ENCODE results near the gene GRIK3. TPM values are rescaled to one million over a fixed set of nuclear protein-coding genes. Genes with fewer than 3 reads are reported as not detected.

GRIK3 gene
- total and polyA plus RNA-seq, 2 of the 8 experiments (the other 6 are each of a cell fraction or from before 2014, with no cell fraction given) = 2.1 to 3.4 TPM

- peaks cover 7 to 13% of the 10 kb centered on the region in 2 experiments for H3K9me3 ChIP-seq (ENCODE audit: insufficient read depth in 2 of 2, low read depth in 1 of 2, low read length in 1 of 2)
- no peak overlapping the region for H2BK120ac ChIP-seq (replicated peaks; ENCODE audit: low read depth, low read length)
- no peak overlapping the region for H3K27ac ChIP-seq (ENCODE audit: low read depth, low read length)
- ChIA-PET CTCF (ENCODE audit: partially characterized antibody) (interaction anchor here (0.9 to 2.7 kb wide), 4 partner anchors 47 to 444 kb away, joined by 3 to 16 read pairs (median 4); no protein-coding TSS in a partner anchor), POLR2A (ENCODE audit: partially characterized antibody) (no interaction called here)
- H3K79me2 ChIP-seq (ENCODE audit: control insufficient read depth in 1 of 2, insufficient read depth in 2 of 2, low read length in 2 of 2) = no peaks in the 10 kb centered on the region
- TF ChIP-seq SAP30 (IDR thresholded peaks at IDR 0.05; ENCODE audit: insufficient read depth, insufficient replicate concordance, low read length) = no peak
- TF ChIP-seq KDM4A (IDR thresholded peaks at IDR 0.05; ENCODE audit: low read depth, low read length, severe bottlenecking) = no peak
- TF ChIP-seq ZNF274 (IDR thresholded peaks at IDR 0.05; ENCODE audit: borderline replicate concordance, extremely low read depth, low read length) = no peak
- H3K56ac ChIP-seq (replicated peaks; ENCODE audit: insufficient read length, low read depth, low read length) = no peak overlapping the region
- no peak overlapping the region for H3K4me2 ChIP-seq (ENCODE audit: insufficient read depth in 1 of 2, low read depth in 2 of 2, low read length in 2 of 2)
- no peaks in the 10 kb centered on the region for H4K20me1 ChIP-seq (replicated peaks in 1 of 2; ENCODE audit: control insufficient read depth in 1 of 2, insufficient read depth in 2 of 2, low read length in 2 of 2)
- no peak overlapping the region for H4K5ac ChIP-seq (ENCODE audit: insufficient read length, low read depth, low read length)
- FAIRE-seq (no peak), DNase-seq (ENCODE audit: low read depth in 1 of 2, low spot score in 2 of 2) (no peak)
- H2BK12ac ChIP-seq (ENCODE audit: low read depth, low read length) = peak overlapping the region; percentile 43; the same call in 1 of the 2 replicates
- H3K27me3 ChIP-seq (replicated peaks in 1 of 4; ENCODE audit: control insufficient read depth in 3 of 4, extremely low read depth in 1 of 4, insufficient read depth in 3 of 4, low read length in 3 of 4) = no peaks in the 10 kb centered on the region; a peak in 1 of 7 replicates
- no peak overlapping the region for H2BK15ac ChIP-seq (ENCODE audit: low read length)
- no peak overlapping the region for H4K91ac ChIP-seq (replicated peaks; ENCODE audit: insufficient read length, low read length)
- no peak overlapping the region for H2AK5ac ChIP-seq (ENCODE audit: low read depth, low read length)
- no peaks in the 10 kb centered on the region; the same call in 1 of the 2 replicates for H3K23me2 ChIP-seq (ENCODE audit: low read depth, low read length)
- H2BK5ac ChIP-seq (ENCODE audit: low read depth, low read length) = 0 out of 2 replicates have a peak overlapping the region, but pooled peaks have one; percentile 16
- H3K18ac ChIP-seq (ENCODE audit: extremely low read depth, low read length) = peak overlapping the region; percentile 78; the same call in 1 of the 2 replicates
- no peak overlapping the region for H3K4ac ChIP-seq (replicated peaks; ENCODE audit: insufficient read length, low read depth, low read length)
- H2BK20ac ChIP-seq (ENCODE audit: low read length) = no peak overlapping the region
- H3K14ac ChIP-seq (ENCODE audit: insufficient read length) = no peak overlapping the region
- H3K36me3 ChIP-seq (ENCODE audit: control insufficient read depth in 2 of 4, insufficient read depth in 4 of 4, low read length in 3 of 4) = no peaks in the 10 kb centered on the region
- H2AFZ ChIP-seq (ENCODE audit: low read length) = no peak overlapping the region
- no peak overlapping the region for H3K4me3 ChIP-seq (ENCODE audit: extremely low read depth in 1 of 4, insufficient read depth in 2 of 4, low read depth in 3 of 4, low read length in 4 of 4)
- H3K9ac ChIP-seq (replicated peaks in 1 of 4; ENCODE audit: extremely low read depth in 1 of 4, low read depth in 3 of 4, low read length in 3 of 4) = no peak overlapping the region
- no peak overlapping the region for H4K8ac ChIP-seq (ENCODE audit: extremely low read depth, insufficient read depth, low read length)
- WGBS, 2 experiments (ENCODE audit: extremely low coverage in 1 of 2, insufficient coverage in 1 of 2, insufficient read length in 1 of 2, insufficient replicate concordance in 2 of 2, low coverage in 1 of 2, low lambda C conversion rate in 2 of 2, missing lambda C conversion rate in 1 of 2) = 89% methylated on average over 17 of the region's 21 CpGs; no CpG with 5 or more reads in 1 of the 2 experiments
- no peaks in the 10 kb centered on the region for H3K79me1 ChIP-seq (ENCODE audit: low read depth, low read length)
- no peak overlapping the region for H3K23ac ChIP-seq (ENCODE audit: insufficient read length)
- H3K4me1 ChIP-seq (replicated peaks in 1 of 4; ENCODE audit: control insufficient read depth in 3 of 4, insufficient read depth in 4 of 4, low read length in 3 of 4) = peaks cover 0 to 3% (median 2%) of the 10 kb centered on the region in 4 experiments; a peak in 3 of 7 replicates
These were observed 122.6 kb downstream of the GRIK3 start for GRCh38 chr1:36911561-36912364.
